ENCODE measurements around the gene PLA1A. TPM values are rescaled to one million over a fixed set of nuclear protein-coding genes. Genes with fewer than 3 reads are reported as not detected.

The PLA1A gene
- total and polyA plus RNA-seq, 2 donors (not counting 3 experiments of a cell fraction or from before 2014, with no cell fraction given) = 0.07 TPM; not detected in 1

DNA sequence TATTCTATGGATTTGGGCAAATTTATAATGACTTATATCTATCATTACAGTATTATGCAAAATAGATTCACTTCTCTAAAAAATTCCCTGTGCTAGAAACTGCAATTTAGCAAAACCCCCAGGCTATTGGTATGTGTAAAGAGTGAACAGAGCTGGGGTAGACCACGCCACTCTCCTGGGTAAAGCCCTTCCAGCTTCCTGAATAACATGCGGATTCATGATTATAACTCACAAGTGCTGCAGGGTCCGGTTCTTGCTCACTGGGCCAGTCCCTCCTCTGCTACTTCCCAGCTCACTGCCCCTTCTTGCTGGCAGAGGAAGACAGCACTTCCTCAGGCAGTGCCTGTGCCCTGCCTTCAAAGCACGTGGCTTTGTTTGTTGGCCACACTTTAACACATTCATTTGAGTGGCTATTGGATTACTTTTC, 42.4 kb upstream of the PLA1A start:
- Histone ChIP-seq H3K9me1 (replicated peaks; ENCODE audit: control insufficient read depth, extremely low read depth, insufficient read depth, low read length) (no peaks in the 10 kb centered on the region), H3K79me2 (ENCODE audit: control insufficient read depth, insufficient read depth, low read length) (no peaks in the 10 kb centered on the region), H3K9me3 (replicated peaks; ENCODE audit: control insufficient read depth, insufficient read depth, low read length) (no peaks in the 10 kb centered on the region), H2AFZ (ENCODE audit: low read depth, low read length) (no peak overlapping the region), H3K27me3 (ENCODE audit: control insufficient read depth in 2 of 2, insufficient read depth in 2 of 2, low read length in 2 of 2) (peaks cover 0 to 13% of the 10 kb centered on the region in 2 experiments), H3K27ac (ENCODE audit: insufficient read depth, low read depth, low read length) (no peak overlapping the region), H3K9ac (replicated peaks; ENCODE audit: extremely low read depth, insufficient read depth, low read length) (no peak overlapping the region), H4K20me1 (replicated peaks; ENCODE audit: control insufficient read depth, extremely low read depth, insufficient read depth, low read length) (no peaks in the 10 kb centered on the region), H3K4me3 (replicated peaks in 1 of 3; ENCODE audit: insufficient read depth in 1 of 3, low read depth in 1 of 3, low read length in 3 of 3) (no peak overlapping the region), H3K4me1 (ENCODE audit: control insufficient read depth, extremely low read depth, insufficient read depth, low read length) (no peaks in the 10 kb centered on the region), H3K36me3 (ENCODE audit: control insufficient read depth in 2 of 2, extremely low read depth in 1 of 2, insufficient read depth in 2 of 2, low read length in 2 of 2) (no peaks in the 10 kb centered on the region), H3K4me2 (ENCODE audit: insufficient read depth, low read length) (no peak overlapping the region)
- FAIRE-seq (no peak), DNase-seq (ENCODE audit: low read depth, low spot score) (peak; percentile 31)
- no TSS peak for BruUV-seq (replicated peaks)
- ChIA-PET POLR2A (no interaction called here), CTCF (interaction anchor here (1.0 to 2.4 kb wide), 2 partner anchors 9 to 14 kb away, joined by 3 to 6 read pairs; no protein-coding TSS in a partner anchor)
- dilution Hi-C loops (cut with MboI; ENCODE audit: extremely low pct_ligation_motif_present, low sequenced_read_pairs) (no loop called here), intact Hi-C loops (cut with micrococcal nuclease) (loop anchor here (10.0 kb wide), 1 partner anchor 281 kb away; no protein-coding TSS in a partner anchor)
- TF ChIP-seq, protein P1, sequence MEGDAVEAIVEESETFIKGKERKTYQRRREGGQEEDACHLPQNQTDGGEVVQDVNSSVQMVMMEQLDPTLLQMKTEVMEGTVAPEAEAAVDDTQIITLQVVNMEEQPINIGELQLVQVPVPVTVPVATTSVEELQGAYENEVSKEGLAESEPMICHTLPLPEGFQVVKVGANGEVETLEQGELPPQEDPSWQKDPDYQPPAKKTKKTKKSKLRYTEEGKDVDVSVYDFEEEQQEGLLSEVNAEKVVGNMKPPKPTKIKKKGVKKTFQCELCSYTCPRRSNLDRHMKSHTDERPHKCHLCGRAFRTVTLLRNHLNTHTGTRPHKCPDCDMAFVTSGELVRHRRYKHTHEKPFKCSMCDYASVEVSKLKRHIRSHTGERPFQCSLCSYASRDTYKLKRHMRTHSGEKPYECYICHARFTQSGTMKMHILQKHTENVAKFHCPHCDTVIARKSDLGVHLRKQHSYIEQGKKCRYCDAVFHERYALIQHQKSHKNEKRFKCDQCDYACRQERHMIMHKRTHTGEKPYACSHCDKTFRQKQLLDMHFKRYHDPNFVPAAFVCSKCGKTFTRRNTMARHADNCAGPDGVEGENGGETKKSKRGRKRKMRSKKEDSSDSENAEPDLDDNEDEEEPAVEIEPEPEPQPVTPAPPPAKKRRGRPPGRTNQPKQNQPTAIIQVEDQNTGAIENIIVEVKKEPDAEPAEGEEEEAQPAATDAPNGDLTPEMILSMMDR (IDR thresholded peaks at IDR 0.05; ENCODE audit: extremely low read depth in 1 of 2, insufficient read depth in 1 of 2, low read depth in 1 of 2, low read length in 2 of 2) = no peak
- TF ChIP-seq EZH2 (IDR thresholded peaks at IDR 0.05; ENCODE audit: borderline replicate concordance, low read depth, low read length, severe bottlenecking) (no peak), POLR2A (IDR thresholded peaks at IDR 0.05; ENCODE audit: low read depth, low read length) (no peak), GATA2 (IDR thresholded peaks at IDR 0.05; ENCODE audit: insufficient read depth, insufficient read length, low read depth, low read length) (no peak), FOS (IDR thresholded peaks at IDR 0.05; ENCODE audit: borderline replicate concordance, insufficient read depth, low read length) (no peak), POLR2AphosphoS5 (IDR thresholded peaks at IDR 0.05; ENCODE audit: insufficient read depth, low read depth, low read length) (no peak)
- TF ChIP-seq, protein P2, sequence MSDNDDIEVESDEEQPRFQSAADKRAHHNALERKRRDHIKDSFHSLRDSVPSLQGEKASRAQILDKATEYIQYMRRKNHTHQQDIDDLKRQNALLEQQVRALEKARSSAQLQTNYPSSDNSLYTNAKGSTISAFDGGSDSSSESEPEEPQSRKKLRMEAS (IDR thresholded peaks at IDR 0.05; ENCODE audit: insufficient read depth, insufficient read length) = no peak

All from endothelial cell of umbilical vein (primary cell).